Stimulated activated CD8-positive, alpha-beta memory T cell treated with anti-CD3 and anti-CD28 coated beads, Interleukin-12 subunit alpha, Interleukin-12 subunit beta, amount 100 ng/mL, for 24 hours (primary cell): ENCODE data around the gene ARL6IP5.
A peak's percentile ranks its signal among the peaks of the same experiment; 100 is the strongest.

Experiments
- DNase-seq: peaks from one replicate; pipeline ENCODE4 v3.0.0-alpha.2; 2020; ENCODE audit errors: extremely low read depth

Gene ARL6IP5

DNA sequence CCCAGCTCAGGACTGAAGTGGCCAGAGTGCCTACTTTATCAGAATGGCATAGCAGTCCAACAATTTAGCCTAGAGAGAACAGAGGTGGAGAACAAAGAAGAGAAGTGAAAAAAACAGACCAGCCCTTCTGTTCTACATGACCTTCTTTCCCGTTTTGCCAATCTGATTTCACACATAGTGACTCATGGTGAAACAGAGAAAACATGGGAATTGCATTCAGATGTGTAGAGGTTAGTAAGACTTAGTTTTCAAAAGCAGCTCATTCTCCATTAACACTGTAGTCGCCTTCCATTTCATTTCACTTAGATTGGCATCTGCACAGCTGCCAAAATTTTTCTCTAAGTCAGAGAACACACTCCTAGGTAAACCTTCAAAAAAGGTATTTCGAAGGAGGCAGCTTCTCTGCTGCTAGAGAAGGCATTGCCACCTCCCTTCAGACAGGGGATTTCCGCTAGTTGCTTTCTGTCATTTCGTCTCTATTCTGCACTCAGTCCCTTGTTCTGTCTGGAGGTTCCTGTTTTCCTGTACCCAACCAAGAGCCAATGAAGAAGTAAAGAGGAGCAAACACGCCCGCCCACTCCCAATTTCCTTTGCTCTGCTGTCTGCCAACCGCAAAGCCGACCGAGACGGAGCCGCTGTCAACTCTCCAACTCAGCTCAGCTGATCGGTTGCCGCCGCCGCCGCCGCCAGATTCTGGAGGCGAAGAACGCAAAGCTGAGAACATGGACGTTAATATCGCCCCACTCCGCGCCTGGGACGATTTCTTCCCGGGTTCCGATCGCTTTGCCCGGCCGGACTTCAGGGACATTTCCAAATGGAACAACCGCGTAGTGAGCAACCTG lies at the start of gene ARL6IP5:
ARL6IP5 (plus strand) TSS at position 612 of the 842 bp plus-strand sequence; CDS start at position 723, 111 bp downstream.
- DNase-seq = peak; percentile 76

DNA sequence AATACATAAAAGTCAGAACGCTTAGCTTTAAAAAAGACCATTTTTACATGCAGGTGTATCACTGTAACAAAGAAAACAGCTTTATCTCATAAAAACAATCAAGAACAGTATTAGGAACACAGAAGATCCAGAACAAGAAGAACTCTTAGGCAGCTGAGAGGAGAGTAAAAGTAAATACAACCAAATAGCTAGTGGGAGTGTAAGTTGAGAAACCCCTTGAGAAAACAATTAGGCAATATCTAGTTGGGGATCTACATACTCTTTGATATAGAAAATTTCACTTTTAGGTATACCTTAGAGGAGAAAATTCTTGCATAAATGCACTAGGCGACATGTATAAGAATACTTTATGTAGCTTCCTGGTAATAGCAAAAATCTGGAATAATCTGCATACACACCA lies 40.1 kb upstream of the ARL6IP5 start:
- no peak for DNase-seq

- no peak for DNase-seq
Measured at GRCh38 chr3:69048990-69049389, 35.7 kb upstream of the ARL6IP5 start.

DNA sequence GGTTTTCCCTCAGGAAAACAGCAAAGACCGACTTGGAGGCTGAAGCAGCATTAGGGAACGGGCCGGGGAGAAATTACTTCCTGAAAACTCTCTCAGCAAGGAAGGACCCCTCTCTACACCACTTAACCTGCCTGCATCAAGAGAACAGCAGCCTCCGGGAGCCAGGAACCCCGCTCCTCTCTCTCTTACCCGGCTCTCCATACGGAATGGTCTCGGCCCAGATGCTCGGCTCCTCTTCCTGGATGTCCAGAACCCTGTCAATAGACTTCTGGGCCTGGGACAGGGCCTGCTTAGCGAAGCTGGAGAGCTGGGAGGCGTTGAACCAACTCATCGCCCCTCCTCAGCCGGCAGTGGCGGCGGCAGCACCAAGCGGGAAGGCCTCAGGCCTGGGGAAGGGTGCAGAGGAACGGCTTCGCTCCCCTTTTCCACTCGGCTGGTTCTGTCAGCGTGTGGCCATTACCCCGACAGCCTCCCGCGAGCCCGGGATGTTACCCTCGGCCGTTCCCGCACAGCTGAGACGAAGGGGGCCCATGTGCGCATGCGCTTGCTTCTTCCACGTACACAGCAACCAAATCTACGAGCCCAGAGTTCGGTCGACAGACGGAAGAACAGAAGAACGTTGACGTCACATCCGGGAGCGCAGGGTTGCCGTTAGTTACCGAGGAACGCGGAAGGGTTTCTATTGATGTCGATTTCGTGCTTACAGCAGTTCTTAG lies 32.8 kb upstream of the ARL6IP5 start, which contains the start of gene TMF1:
TMF1 (minus strand) TSS at position 578 of the 716 bp plus-strand sequence; CDS start at position 331, 247 bp downstream.
- peak; percentile 92 for DNase-seq

DNA sequence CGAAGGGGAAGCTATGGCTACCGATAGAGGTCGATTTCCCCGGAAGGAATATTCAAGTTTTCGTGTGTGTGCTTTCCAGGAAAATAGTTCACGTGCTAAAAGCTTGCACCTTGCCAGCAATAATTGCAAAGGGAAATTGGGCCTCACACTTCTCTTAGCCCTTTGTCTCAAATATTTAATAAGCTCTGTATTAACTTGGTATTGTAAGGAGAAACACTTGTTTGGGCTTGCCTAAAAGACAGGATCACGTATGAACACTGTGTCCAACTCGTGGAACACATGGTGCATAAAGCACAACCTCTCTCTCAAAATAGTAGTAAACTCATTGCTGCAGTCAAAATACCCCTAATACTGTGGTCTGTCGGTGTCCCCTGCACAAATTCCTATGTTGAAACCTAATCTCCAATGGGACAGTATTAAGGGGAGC lies 32.3 kb upstream of the ARL6IP5 start:
- DNase-seq = no peak

DNA sequence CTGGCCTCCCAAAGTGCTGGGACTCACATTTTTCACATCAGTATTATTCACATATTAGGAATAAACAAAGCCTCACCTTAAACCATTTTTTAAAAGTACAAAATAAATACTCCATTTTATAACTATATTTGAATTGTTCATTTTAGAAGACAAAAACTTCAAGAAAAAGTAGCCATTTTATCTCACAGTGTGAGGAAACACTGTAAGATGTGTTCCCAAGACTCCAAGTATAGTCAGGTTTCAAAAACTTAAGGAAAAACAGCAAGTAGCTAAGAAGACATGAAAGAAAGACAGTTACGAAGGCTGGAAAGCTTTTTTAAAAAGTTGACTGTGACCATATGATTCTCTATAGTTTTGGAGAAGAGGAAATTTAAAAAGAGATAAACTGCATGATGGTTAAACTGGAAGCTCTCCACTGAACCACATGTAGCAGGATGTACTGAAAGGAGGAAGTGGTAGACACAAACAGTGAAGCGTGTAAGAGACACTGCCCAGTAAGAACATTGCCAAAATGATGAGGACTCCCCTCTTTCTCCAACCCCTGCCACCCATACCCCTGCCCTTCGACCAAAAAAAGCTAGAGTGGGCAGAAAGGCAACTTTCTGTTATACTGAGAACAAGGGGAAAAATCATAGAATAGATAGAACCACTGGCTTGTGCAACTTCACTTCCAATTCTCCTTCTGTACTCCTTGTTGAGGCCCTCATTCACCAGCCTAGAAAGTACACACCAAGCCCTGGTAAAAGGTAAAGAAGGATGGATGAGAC lies 26.4 kb upstream of the ARL6IP5 start:
- DNase-seq = no peak

- no peak for DNase-seq
Measured at GRCh38 chr3:69058947-69059224, 25.9 kb upstream of the ARL6IP5 start.

DNA sequence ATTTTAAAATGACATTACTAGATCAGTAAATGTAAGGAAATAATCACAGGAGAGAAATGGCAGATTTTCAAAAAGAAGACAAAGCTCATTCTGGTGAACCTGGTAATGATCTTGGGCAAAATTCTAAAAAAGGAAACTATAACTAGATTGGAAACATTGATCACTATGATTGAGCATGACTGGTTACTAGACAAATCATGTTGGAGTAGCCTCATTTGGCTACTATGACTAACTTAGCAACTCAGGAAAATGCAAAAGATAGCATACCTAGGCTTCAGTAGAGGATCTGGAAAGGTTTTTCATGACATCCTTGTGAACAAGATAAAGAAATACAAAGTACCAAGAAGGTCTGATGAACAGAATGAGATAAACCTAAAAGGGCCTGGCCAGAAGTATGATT lies 25.0 kb upstream of the ARL6IP5 start:
- no peak for DNase-seq

- no peak for DNase-seq
Measured at GRCh38 chr3:69063636-69064035, 21.1 kb upstream of the ARL6IP5 start.

DNA sequence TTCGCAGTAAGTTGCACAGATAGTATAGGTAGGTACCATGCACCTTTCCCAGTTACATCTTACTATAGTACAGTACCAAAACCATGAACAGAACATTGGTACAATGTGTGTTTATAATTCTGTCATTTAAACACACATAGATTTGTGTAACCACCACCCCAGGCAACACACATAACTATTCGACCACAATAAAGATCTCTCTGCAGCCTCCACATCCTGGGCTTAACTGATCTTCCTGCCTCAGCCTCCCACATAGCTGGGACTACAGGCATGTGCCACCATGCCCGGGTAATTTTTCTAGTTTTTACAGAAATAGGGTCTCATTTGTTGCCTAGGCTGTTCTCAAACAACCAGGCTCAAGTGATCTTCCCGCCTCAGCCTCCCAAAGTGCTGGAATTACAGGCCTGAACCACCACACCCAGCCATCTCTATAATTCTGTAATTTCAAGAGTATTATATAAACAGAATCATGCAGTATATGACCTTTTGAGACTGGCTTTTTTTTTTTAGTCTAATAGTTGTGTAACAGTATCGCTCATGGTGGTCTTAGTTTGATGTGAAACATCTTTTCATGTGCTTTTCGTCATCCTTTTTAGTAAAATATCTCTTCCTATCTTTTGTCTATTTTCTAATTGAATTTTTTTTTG lies 19.3 kb upstream of the ARL6IP5 start:
- DNase-seq = no peak

GRCh38 chr3:69066121-69066520 lies 18.6 kb upstream of the ARL6IP5 start:
- no peak for DNase-seq

DNA sequence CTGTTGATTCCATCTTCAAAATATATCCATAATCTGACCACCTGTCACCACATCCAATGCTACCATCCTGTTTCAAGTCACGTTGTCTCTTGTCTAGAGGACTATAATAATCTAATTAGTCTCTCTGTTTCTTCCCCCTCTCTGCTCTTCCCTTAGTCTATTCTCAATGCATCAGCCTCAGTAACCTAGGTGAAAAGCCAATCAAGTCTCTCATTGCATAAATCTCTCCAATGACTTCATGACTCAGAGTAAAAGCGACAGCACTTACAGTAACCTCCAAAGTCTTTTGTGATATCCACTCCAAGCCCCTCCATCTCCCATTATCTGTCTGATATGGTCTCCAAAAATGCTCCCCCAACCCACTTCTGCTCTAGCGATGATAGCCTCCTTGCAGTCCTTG lies 11.8 kb upstream of the ARL6IP5 start:
- no peak for DNase-seq

DNA sequence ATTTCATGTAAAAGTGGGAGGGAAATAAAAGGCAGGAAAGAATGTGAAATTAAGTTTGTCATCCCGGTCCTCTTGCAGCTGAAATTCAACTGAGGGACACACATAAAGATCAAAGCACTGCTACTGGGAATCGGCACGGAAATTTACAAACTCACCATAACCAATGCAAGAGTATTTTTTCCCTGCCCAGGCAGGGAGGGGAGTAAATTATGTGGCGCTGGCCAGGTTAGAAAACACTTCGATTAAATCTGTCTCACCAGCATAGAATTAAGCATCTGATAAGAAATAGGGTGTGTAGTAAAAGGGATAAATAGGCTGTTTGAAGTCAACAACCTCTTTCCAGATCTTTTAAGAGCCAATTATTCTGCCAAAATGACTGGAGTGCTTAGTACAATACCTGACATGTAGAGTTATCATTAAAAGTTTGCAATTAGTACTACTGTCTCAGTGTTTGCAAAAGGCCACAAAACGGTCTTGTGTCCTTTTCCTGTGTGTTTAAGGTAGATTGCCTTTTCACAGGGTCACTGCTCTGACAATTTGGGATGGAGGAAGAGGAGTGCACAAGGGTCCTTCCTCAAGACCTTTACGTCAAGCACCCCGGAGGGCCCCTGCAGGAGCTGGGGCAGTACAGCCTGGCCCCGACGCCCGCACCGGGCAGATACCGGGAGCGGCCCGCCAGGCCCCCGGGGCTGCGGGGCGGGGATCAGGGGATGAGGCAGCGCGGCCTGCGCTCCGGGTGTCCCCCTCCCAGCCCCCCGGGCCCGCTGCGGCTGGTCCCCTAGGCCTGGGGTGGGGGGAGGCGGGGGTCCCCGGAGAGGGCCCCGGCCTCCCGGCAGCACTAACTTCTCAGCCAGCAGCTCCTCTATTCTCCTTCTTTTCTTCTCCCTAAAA lies 5.2 kb upstream of the ARL6IP5 start:
- no peak for DNase-seq

- peak; percentile 82 for DNase-seq
Measured at GRCh38 chr3:69080233-69080920, 4.4 kb upstream of the ARL6IP5 start, which contains the start of gene UBA3. TSS of gene UBA3 (minus strand) at chr3:69080365. CDS start at chr3:69080353, 12 bp downstream.

- no peak for DNase-seq
Measured at GRCh38 chr3:69081583-69082262, 3.0 kb upstream of the ARL6IP5 start.

DNA sequence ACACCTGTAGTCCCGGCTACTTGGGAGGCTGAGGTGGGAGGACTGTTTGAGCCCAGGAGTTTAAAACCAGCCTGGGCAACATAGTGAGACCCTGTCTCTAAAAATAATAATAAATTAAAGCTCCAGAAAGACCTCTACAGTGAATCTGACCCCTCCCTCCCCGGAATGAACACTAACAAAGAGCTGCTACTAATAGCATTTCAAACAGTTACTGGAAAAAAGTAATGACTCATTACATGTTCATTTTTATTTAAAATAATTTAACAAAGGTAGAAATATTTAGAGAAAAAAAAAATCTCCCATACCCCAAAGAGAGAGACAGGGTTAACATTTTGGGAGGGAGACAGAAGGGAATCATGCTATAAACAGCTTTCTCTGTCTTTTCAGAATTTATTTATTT lies 2.4 kb upstream of the ARL6IP5 start:
- DNase-seq = no peak

DNA sequence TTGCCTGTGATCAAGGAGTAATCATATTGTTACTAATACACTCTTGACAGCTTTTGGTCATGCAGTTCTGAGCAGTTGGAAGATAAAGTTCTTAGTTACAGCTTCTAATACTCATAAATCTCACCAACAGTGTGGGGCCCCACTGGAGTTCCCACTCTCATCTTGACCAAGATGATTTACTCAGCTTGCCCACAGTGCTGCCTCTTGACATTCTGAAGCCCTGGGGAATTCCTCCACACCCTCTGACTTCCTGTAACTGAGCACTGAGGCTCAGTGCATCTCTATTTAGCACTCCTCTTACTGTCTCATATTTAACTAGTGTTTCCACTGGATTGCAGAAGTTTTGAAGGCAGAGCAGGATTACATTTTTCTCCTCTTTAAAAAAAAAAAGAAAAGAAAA lies 1.9 kb upstream of the ARL6IP5 start:
- peak; percentile 54 for DNase-seq

DNA sequence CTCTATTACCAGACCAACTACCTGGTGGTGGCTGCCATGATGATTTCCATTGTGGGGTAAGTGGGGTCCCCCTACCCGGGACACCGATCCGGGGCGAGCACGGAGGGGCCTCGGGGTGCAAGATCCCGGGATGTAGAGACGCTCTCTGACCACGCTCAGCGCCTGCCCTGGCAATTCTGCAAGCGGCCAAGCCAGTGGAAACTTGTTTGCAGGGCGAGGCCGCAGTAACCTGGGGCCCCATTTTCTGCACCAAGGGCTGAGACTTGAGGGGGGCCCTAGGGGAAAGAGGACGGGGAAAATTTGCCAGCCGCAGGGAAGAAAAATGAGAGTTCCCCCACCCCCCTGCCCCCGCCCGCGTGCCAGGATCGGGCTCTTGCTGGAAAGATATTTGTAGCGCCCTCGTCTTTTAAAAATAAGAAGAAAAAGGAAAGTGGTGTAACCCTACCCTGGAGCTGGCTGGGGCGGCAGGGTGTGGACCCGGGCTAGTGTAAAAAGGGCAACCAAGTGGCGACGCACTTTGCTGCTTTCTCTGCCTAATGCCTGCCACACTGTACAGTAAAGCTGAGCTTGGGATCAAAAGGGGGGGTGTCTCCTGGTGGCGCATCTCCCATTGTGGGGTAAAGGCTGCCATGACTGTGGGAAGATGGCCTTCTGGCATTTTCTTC lies 563 bp downstream of the ARL6IP5 start:
- DNase-seq = no peak
